ENCODE data around the gene TMPRSS13.

TMPRSS13 gene

GRCh38 chr11:117855912-117856651 is 73.1 kb downstream of the TMPRSS13 start:
- no peak for DNase-seq (ENCODE audit: low read depth, low spot score)

GRCh38 chr11:117855186-117855845 is 73.9 kb downstream of the TMPRSS13 start:
- no peak for DNase-seq (ENCODE audit: low read depth, low spot score)

- DNase-seq (ENCODE audit: low read depth, low spot score), result no peak
Observed at GRCh38 chr11:117852309-117852708, 76.9 kb downstream of the TMPRSS13 start.

- no peak for DNase-seq (ENCODE audit: low read depth, low spot score)
Observed at GRCh38 chr11:117851852-117852251, 77.3 kb downstream of the TMPRSS13 start.

GRCh38 chr11:117851106-117851505 is 78.1 kb downstream of the TMPRSS13 start:
- peak; percentile 21 for DNase-seq (ENCODE audit: low read depth, low spot score)
